ENCODE data around the gene CFAP61.

The CFAP61 gene

DNA sequence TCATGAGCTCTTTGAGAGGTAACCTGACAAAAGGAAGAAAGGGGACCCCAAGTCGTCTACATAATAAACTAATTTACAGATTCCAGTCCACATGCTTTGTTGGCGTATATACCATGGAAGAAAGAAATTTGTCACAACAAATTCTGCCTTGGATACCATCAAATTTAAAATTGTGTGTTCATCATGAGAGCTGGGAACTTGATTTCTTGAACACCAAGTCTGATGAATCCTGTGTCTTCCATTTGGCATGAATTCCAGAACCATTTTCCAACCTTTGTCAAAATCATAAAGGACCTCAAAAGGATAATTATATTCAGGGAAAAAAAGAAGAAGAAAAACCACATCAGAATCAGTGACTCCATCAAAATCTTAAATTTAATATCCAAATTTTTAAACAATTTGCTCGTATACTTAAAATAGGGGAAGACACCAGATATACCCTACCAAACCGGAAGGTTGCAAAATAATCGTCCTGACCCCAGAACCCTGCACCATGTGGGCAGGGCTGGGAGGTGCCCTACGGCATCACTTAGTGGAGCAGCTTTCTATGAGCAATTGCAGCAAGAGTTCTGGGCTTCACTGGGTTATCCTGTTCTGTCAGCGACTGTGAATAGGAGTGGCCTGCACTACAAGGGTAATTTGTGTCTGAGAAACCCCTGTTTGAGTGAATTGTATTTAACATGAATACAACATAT, 241.5 kb downstream of the CFAP61 start:
- no peak for DNase-seq

DNA sequence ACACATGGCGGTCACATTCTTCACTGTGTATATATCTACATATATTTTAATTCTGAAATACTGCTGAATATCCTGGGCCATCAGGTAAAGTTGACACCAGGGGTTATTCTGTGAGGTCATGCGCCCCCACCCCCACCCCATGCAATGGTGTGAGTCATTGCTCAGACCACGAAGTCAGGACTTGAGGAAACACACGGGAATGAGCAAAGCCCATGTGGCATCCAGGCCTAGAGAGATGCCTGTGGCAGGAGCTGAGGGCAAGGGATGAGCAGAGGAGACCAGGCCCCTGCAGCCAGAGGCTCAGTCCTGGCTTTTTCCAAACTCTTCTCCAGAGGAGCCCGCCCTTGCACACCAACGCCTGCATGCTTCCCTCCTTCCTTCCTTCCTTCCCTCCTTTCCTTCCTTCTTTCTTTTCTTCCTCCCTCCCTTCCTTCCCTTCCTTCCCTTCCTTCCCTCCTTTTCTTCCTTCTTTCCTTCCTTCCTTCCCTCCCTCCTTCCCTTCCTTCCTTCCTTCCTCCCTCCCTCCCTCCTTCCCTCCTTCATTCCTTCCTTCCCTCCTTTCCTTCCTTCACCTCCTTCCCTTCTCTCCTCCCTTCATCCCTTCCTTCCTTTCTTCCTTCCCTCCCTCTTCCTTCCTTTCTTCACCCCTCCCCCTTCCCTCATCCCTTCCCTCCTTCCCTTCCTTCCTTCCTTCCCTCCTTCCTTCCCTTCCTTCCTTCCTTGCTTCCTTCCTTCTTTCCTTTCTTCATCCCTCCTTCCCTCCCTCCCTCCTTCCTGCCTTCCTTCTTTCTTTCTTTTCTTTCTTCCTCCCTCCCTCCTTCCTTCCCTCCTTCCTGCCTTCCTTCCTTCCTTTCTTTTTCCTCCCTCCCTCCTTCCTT, 243.5 kb downstream of the CFAP61 start:
- no peak for DNase-seq

DNA sequence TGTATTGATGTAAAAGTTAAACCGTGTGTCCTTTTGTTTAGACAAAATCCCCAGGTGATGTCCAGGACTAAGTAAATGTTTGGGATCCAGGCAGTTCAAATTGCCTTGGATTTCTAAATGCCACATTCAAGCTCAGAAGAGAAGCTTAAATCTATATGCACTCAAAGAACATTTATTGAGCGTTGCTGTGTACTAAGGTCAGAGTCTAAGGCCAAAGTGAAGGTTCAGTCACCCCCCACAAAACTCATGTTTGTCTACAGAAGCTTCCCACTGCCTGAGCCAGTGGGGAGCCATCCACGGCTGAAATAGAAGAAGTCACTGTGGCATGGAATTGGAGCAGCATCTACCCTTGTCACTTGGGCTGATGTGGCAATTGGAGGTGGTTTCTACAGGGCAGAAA, 244.8 kb downstream of the CFAP61 start:
- no peak for DNase-seq

DNA sequence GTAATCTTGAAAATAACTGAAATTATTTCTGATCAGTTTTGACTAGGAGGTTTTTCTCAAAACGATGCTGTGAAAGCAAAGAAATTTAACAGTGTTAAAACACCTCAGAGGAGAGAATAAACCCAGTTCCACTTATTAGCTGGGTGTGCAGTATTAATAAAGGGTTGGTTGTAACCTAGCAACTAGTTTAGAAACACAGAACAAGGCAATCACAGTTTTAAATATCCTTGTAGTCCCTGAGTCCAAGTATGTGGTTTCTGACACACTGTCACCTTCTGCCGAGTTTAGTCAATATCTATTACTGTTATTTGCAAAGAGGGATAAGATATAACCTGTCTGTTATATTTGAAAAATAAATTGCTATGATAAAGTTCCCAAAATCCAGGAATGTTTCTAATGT, 245.4 kb downstream of the CFAP61 start:
- DNase-seq, result no peak

DNA sequence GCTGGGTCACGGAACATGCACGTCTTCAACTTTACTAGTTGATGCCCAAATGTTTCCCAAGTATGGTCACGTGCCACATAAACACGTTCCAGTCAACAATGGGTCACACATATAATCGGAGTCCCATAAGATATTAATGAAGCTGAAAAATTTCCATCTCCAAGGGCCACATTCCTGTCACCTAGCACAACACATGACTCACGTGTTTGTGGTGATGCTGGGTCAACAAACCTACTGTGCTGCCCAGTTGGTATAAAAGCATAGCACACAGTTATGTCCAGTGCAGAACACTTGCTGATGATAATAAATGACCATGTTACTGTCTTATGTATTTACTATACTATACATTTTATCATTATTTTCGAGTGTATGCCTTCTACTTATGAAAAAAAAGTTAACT, 247.6 kb downstream of the CFAP61 start:
- no peak for DNase-seq

DNA sequence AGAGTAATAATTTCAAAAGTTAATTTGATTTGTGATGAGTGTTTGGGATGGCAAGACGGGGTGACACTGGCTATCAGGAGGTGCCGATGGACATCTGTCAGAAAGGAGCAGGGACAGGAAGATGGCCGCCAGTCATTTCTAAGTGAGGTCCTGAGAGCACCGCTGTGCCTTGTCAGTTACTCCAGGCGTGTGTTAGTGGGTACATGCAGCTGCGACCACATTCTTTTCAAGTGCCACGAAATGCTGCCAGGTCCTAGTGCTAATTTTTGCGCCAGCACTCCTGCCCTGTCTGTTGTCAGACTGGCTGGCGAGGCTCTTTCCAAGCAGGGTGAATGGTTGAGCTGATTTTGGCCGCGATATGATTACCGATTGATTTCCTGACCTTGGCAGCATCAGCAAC, 251.0 kb downstream of the CFAP61 start:
- DNase-seq, result no peak

DNA sequence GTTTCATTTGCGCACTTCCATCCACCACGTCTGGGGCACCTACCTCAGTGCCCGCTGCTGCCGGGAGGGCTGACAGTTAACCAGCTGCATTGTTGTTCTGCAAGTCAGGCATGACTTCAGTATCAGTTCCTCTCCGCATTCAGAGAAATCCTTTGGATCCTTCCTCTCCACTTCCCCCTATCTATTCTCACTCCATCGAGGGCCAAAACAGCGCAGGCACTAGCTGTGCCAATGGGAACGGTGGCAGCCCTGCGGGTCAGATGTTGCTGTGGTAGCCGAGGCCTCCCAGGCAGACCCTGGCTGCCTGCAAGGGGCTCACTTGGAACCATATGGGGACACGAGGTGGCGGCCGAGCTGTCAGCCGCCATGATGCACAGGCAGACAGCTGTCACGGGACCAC, 251.4 kb downstream of the CFAP61 start:
- DNase-seq, result no peak

DNA sequence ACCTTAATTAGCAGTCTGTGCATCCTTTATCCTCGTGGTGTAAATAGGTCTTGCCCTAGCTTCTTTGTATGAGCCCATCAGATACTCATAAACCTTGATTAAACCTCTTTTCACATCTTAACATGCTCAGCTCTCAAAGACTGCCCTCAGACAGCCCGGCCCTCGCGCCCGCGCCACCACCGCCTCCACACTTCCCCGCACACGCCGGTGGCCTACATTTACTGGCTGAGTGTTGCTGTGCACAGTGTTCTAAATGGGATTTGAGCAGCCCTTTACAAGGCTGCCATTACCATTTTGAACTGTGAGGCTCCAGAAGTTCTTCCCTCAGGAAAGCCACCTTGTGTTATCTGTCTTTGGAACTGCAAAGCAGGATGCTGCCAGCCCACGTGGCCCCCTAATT, 252.6 kb downstream of the CFAP61 start:
- no peak for DNase-seq

DNA sequence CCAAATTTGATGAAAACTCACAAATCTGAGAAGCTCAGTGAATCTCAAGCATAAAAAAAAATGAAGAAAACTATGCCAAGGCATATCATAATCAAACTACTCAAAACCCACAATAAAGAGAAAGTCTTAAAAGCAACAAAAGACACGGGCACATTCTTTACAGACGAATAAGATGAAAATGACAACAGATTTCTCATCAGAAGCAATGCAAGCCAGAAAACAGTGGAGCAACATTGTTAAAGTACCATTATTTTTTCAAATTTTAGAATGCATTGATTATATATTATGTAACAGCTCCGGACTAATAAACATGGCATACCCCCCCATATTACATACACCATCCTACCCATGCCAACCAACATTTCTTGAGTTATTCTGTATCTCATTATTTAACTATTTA, 260.2 kb downstream of the CFAP61 start:
- no peak for DNase-seq

DNA sequence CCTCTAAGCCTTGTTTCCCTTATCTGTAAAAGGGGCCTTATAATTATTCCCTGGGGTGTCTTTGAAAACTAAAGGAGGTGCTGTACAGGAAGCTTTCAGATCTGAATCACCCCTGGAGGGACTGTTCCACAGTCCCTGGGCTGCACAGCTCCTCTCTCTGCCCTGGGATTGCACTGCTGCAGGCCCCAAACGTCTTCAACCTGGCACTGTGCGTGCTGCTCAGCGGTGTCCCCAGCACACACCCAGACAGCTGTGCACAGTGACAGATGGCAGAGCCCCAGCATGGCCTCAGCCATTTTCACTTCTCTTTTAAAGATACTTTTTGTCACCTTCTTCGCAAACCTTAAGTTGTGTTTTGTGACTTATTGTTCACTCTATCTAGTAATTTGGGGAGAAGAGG, 264.9 kb downstream of the CFAP61 start:
- peak; percentile 79 for DNase-seq

DNA sequence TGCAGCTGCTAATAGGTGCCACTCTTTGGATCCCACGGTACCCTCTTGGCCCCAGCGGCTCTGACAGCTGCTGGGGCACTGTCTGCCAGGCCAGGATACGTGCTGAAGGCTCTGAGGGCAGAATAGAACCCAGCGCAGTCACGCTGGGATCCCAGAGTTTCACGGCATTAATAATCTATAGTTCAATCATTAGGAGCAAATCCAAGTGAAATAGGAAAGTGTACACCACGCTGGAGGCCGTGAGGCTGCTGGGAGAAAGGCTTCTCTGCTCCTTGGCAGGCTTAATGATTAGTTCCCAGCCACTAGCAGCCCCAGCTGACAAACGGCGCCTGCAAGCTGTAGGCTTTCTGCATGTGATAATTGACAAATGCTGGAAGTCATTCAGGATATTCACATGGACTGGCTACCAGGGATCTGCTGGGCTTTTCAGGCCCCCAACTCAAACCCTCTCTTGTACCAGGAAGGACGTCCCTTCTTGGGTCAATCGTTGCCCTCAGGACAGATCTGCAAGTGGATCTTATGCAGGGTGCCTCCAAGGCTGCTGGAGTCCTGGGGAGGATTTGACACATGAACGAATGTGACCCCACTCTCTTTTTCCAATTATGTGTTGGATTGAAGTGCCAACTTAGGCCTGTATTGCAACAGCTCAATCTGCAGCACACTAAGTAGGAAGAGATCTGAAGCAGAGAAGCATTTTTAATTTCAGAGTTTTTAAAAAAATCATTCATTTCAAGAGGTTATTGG, 265.5 kb downstream of the CFAP61 start:
- DNase-seq, result peak; percentile 75

DNA sequence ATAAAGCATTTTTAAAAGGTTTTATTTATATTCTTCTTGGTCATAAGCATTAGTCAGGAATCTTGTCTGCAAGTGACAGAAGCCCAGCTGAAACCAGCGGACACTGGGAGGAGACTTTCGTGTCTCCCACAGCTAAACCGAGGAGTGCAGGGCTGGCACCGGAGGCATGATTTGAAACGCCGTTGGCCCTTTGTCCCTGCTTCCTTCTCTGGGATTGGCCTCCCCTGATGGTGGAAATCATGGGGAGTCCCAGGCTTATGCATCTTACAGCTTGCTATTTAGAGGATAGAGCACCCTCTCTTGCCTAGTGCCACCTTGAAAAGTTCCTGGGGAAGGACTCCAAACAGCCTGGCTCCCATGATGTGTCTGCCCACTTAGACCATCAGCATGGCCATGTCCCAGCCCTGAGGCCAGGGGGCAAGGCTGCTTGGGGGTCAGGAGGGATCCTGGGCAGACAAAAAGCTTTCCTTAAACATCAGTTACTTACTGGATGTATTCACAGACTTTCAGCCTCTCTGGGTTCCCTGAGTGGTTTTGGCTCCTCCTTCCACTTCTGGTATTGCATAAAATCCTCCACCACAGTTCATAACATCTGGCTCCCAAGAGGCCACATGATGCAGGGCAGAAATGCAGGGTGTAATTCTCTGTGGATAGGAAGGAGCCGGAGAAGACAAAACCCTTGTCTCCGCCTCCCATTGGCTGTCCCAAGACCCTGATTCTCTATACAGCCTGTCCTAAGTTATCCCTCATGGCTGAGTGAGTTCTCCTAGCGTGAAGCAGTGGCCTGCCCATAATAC, 266.2 kb downstream of the CFAP61 start:
- DNase-seq, result peak; percentile 29

DNA sequence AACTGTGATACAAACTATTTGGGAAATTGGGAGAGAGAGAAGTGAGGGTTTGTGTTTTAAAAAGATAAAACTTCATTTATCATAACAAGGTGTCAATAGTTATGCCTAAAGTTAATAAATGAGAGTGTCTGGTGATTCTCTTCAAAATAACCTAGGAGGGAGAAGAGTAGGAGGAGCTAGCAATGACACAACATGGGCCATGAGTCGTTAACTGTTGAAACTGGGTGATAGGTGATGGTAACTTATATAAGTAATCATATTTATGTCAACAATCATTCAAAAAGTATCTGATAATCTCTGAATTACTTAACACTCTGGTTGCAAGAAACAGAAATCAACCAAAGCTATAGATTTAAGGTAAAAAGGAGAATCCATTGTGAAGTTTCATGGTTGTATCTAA, 268.8 kb downstream of the CFAP61 start:
- no peak for DNase-seq

DNA sequence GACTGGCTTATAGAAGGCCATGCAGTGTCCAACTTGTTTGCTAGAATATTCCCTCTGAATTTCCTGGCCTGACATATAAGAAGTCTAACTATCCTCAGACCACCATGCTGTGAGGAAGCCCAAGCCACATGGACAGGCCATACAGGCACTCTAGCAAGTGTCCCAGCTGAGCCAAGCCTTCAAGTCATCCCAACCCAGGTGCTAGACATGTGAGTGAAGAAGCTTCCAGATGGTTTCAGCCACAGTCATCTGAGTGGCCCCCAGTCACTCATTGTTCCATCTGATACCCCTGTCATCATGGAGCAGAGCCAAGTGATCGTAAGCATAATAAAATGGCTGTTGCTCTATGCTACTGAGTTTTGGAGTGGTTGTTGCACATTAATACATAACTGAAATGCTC, 269.6 kb downstream of the CFAP61 start:
- DNase-seq, result no peak

DNA sequence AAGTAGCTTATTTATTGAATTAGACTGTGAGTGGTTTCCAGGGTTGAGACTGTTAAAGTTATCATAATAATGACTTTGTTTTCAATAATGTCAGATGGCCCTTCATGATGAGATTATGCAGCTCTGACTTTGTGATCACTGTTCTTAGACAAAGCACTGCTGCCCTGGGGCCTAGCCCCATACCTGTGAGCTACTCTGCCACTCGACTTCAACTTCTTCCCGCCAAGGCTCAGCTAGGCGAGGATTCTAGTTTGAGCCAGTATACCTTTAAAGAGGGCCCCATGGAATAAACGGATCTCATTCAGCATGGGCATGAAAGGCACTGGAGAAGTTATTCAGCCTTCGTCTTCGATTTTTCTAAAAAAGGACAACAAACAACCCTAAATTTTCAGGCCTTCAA, 270.6 kb downstream of the CFAP61 start:
- no peak for DNase-seq

DNA sequence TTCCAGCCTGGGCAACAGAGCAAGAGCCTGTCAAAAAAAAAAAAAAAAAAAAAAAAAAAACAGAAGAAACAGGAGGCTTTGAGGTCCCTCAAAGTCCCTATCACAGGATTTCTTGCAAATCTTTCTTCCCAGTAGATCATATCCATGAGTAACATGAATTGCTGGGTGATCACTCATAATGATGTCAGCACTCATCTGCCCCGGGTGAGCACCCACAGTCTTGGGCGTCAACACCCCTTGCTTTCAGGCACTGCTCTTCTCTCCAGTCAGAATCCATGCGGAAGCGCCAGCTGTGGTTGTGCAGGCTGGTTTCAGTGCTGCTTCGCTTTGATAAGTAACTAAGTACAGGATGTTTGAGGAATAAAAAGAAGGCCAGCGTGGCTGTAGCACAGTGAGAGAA, 275.4 kb downstream of the CFAP61 start:
- no peak for DNase-seq

DNA sequence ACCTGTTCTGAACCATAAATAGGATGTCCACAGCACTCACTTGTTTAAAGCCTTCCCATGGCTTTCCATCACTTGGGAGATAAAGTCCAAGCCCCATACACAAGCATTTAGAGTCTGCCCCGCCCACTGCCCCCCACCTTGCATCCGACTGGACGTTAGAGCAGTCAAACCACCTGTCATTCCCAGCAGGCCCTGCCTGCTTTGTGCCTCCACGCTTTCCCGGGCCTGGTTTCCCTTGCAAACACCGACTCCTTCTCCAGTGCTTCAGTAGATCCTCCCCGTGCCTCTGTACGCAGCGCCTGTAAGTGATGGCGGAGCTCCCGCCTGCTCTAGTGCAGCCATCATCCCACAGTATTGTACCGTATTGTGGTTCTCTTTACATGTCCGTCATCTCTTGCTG, 277.2 kb downstream of the CFAP61 start:
- DNase-seq, result no peak

DNA sequence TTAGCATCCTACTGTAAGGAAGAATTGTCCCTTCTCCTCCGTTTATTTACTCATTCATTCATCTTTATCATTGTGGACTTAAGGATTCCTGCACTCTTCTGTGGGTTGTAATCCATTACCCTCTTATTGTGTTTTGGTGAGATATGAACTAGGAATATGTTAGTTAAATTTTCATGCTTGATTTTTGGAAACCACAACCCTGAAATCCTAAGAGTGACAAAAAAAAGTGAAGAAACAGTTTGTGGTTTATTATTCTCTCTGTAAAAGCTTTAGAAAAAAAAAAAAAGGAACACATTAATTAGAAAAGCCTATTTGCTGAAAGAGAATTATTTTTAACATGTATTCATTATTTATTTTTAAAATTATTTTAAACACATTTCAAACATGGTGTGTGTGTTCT, 278.8 kb downstream of the CFAP61 start:
- no peak for DNase-seq

DNA sequence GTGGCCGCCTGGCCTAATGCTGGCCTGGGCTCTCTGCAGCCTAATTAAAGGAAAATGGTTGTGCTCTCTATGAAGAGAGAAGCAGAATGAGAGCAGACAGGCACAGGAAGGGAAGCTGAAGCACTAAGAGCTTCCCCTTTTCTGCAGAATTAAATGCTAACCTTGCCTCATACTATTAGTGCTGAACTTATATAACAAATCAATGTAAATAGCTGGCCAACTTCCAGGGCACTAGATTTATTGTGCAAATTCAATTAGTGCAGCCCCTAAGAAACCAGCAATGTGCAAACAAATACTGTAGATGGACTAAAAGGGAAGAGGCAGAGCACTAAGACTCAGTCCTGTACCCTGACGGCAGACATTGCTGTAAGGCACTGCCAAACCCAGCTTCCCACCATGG, 279.5 kb downstream of the CFAP61 start:
- no peak for DNase-seq

DNA sequence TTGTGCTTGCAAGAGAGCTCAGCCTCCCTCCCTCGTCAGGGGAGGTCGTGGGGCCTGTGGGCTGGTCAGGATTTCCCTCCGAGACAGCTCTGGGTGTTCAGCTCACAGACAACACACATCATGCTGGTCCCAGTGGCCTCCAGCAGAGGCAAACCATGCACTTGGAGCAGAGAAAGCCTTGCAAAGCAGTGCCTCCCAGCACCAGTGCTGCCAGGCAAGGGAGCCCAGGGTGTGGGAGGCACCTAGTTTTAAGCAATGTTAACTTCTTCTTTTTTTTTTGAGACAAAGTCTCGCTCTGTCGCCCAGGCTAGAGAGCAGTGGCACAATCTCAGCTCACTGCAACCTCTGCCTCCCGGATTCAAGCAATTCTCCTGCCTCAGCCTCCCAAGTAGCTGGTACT, 281.5 kb downstream of the CFAP61 start:
- DNase-seq, result no peak

DNA sequence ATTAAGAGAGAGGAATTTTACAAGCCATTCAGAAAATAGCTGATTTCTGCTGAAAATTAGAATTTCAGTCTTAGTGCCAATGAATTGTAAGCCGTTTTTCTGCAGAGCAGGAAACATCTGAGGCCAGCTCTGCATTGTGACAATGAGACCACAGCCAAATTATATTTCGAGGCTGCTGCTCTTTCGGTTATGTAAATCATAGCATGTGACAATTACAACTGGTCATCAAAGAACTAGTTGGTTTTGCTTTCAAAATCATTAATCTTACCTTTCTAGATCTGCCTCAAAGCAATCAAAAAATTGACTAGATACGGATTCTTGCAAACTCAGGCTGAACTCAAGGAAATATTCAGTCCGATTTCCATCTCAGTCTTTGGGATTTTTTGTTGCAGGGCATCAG, 282.2 kb downstream of the CFAP61 start:
- no peak for DNase-seq

DNA sequence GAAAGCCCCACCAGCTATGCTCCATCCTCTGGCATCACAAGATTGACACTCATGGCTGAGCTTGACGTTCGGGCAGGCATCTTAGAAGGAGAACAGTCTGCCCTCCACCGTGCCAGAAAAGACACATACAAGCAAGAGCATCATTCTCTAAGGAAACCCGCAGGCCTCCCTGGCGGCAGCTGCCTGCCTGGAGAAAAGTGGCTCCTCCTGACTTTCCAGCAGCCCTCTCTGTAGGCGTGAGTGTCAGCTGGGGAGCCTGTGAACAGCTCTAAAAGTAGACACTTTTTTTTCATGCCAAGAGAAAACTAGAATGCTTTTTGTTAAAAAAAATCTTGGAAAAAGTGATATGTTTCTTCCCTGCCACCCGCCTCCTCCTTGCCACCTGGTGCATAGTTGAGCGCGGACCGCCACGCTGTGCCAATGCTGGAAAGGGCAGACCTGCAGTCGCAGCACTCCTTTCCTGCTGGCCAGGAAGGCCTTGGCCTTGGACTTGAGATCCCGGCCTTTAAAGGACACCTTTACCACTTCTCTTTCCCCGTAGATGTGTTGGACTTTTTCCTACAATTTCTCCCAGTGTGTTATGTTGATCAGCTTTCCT, 285.9 kb downstream of the CFAP61 start:
- DNase-seq, result no peak

DNA sequence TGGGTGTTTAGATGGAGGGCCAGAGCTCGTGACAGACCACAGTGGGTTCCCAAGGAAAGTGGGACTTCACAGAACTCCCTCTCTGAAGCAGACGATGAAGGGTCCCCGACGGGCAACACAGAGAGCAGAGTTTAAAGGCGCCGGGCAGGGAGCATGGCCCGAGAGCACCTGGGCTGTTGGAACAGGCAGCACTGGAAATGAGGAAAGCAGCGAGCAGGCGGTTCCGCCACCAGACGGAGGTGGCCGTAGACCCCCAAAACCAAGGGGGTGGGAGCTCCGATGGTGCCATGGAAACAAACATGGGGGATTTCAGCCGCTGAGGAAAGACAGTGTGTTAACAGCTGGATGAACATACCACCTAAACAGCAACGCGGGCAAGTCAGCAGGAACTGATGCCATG, 288.1 kb downstream of the CFAP61 start:
- DNase-seq, result no peak

All from NCI-H1694 treated with DMSO at 0.1 percent for 48 hours (cell line).